ENCODE data around the gene HS6ST3.

GRCh38 chr13:96474181-96474557 lies 384.3 kb downstream of the HS6ST3 start:
- TF ChIP-seq CTCF (IDR thresholded peaks at IDR 0.05; ENCODE audit: low read length) (no peak), EZH2 (IDR thresholded peaks at IDR 0.05; ENCODE audit: borderline replicate concordance, low read length) (no peak)

Measured in OCI-LY1 (cell line).